Colonic mucosa (tissue), 4 donors: ENCODE measurements around the gene CFAP77. TPM values are rescaled to one million over a fixed set of nuclear protein-coding genes. Genes with fewer than 3 reads are reported as not detected.

Experiments
- DNase-seq: peaks from one replicate; pipeline ENCODE4 v3.0.0-alpha.2; 2020
- H3K27ac ChIP-seq: fragments of 200-600 bp; one replicate; pipeline ENCODE4 v1.8.0; 2021
- H3K27me3 ChIP-seq: fragments of 200-600 bp; one replicate; pipeline ENCODE4 v1.8.0; 2021
- H3K36me3 ChIP-seq: fragments of 200-600 bp; one replicate; pipeline ENCODE4 v1.8.0; 2021
- H3K4me1 ChIP-seq: fragments of 200-600 bp; one replicate; pipeline ENCODE4 v1.8.0; 2021; ENCODE audit warnings: mild to moderate bottlenecking
- H3K4me3 ChIP-seq: fragments of 200-600 bp; one replicate; pipeline ENCODE4 v1.8.0; 2021
- H3K9ac ChIP-seq, 2 donors: one replicate each; pipeline ENCODE4 v1.7.0; 2013; ENCODE audit warnings: control low read depth in 2 of 2, low read depth in 2 of 2, low read length in 2 of 2
- H3K9me3 ChIP-seq: fragments of 200-600 bp; one replicate; pipeline ENCODE4 v1.8.0; 2021
- CTCF ChIP-seq: fragments of 200-600 bp; IDR thresholded peaks from one replicate; pipeline ENCODE4 v1.8.0; 2022; ENCODE audit warnings: antibody characterized with exemption, mild to moderate bottlenecking
- intact Hi-C: fragments of 100-400 bp; cut with DNase I; formaldehyde crosslinking; loops from one replicate; pipeline ENCODE4 v1.14.1; 2022
- total RNA-seq, 2 donors: library from RNA; stranded (reverse); fragmentation: NEBNext Ultra II Directional in 1 of 2; extraction: Animal tissue kit (Norgen Biotek cat#: 25700) in 1 of 2; gene quantifications; one replicate each; pipeline ENCODE4 v1.2.1, GENCODE V29; 2021
- donor health status: healthy.
- donor health status: DM: no; HTN: no; CAD: no.
- donor health status: DM: no; HTN: no; CAD: no.

The CFAP77 gene
- total RNA-seq, 2 donors from 2014 or later, result not detected

DNA sequence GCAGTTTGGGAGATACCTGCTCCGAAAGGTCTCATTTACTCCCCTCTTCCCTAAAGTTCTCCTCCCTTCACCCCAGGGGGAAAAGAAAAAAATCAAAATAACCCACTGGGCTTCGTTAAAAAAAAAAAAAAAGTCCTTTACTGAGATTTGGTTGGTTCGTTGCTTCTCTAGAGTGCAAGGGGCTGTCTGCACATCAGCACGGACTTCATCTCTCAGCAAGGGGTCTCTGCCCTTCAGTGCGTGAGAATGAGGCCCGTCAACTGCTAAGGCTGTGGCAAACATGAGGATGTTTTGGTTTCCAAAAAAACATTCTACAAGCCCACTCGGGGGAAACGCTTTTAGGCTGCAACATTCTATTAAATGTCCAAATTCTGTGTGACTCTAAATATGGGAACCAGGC lies 182.4 kb downstream of the CFAP77 start:
- Histone ChIP-seq H3K4me1 (no peaks in the 10 kb centered on the region), H3K27ac (no peak overlapping the region), H3K4me3 (no peak overlapping the region), H3K9me3 (no peaks in the 10 kb centered on the region), H3K36me3 (no peaks in the 10 kb centered on the region), H3K27me3 (peaks cover 45% of the 10 kb centered on the region), H3K9ac (no peak overlapping the region)
- intact Hi-C loops, result no loop called here
- no peak for TF ChIP-seq CTCF
- no peak for DNase-seq

DNA sequence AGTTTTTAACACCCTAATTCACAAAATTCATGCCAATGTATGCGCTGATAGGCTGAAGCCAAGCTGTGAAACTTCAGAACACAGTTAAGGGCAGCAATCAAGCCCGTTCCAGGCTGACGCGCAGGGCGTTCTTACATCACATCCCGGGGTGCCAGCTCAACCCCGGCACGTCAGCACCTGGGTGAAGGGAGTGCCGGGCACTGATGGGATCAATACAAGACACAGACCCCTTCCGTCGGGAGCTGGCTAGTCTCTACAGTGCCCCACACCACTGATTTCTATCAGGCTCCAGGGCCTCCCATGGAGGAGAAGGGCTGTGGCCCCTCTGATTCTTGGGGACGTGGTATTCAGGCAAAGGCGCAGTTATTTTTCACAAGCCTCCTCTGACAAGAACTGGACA lies 184.4 kb downstream of the CFAP77 start:
- DNase-seq, result no peak
- intact Hi-C loops, result no loop called here
- peaks cover 25% of the 10 kb centered on the region for H3K27me3 ChIP-seq
- H3K9ac ChIP-seq, result no peak overlapping the region
- no peak overlapping the region for H3K27ac ChIP-seq
- no peaks in the 10 kb centered on the region for H3K4me1 ChIP-seq
- H3K36me3 ChIP-seq, result no peaks in the 10 kb centered on the region
- TF ChIP-seq CTCF, result no peak
- no peaks in the 10 kb centered on the region for H3K9me3 ChIP-seq
- no peak overlapping the region for H3K4me3 ChIP-seq

DNA sequence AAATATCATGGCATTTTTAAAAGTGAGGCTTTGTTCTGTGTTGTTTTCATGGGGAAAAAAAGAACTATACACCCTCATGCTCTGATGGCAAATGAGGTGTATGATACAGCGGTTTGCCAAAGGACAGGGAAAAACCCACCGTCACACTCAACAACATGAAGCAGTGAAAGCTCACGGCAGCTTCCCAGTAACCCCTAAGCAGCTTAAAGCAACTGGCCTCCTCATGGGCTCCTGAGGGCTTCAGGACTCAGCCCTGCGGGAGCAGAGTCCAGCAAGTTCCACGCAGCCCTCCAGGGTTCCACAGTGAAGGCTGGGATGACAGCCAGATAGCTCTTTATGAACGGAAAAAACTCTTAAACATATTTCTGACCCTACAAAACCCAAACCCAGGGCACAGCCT lies 185.3 kb downstream of the CFAP77 start:
- Histone ChIP-seq H3K4me3 (no peak overlapping the region), H3K27me3 (peaks cover 16% of the 10 kb centered on the region), H3K9ac (no peak overlapping the region), H3K27ac (no peak overlapping the region), H3K36me3 (no peaks in the 10 kb centered on the region), H3K9me3 (no peaks in the 10 kb centered on the region), H3K4me1 (no peaks in the 10 kb centered on the region)
- intact Hi-C loops, result no loop called here
- no peak for DNase-seq
- no peak for TF ChIP-seq CTCF

DNA sequence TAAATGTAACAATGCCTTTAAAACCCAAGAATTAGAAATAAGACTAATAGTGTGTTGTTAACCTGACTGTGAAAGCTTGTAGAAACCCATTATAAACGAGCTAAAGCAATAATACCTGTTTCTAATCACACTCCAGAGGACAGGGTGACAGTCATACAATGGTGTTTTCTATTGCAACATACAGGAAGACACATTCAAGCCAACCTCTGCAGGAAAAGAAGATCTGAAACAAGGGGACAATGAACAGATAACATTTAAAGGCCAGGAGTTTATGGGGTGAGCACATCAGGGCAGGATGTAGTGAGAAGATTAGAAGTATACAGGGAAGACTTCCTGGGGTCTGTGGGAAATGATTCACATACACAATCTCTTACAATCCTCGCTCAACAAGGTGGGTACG lies 186.2 kb downstream of the CFAP77 start:
- no peak overlapping the region for H3K4me3 ChIP-seq
- H3K9me3 ChIP-seq, result no peaks in the 10 kb centered on the region
- no peak for TF ChIP-seq CTCF
- H3K36me3 ChIP-seq, result no peaks in the 10 kb centered on the region
- H3K9ac ChIP-seq, result no peak overlapping the region
- no peaks in the 10 kb centered on the region for H3K4me1 ChIP-seq
- DNase-seq, result no peak
- H3K27me3 ChIP-seq, result peaks cover 8% of the 10 kb centered on the region
- no peak overlapping the region for H3K27ac ChIP-seq
- intact Hi-C loops, result no loop called here

- intact Hi-C loops, result no loop called here
- no peak overlapping the region for H3K4me3 ChIP-seq
- H3K4me1 ChIP-seq, result no peaks in the 10 kb centered on the region
- H3K27ac ChIP-seq, result no peak overlapping the region
- no peaks in the 10 kb centered on the region for H3K27me3 ChIP-seq
- no peak for DNase-seq
- no peak overlapping the region for H3K9ac ChIP-seq
- H3K9me3 ChIP-seq, result no peaks in the 10 kb centered on the region
- no peak for TF ChIP-seq CTCF
- H3K36me3 ChIP-seq, result no peaks in the 10 kb centered on the region
Measured at GRCh38 chr9:132597073-132597775, 187.2 kb downstream of the CFAP77 start.
